Mesendoderm (in vitro differentiated cells): ENCODE measurements around the gene CAMKMT.

Source experiments
- DNase-seq: peaks from one replicate; pipeline ENCODE4 v3.0.0; 2013
- H2AK5ac ChIP-seq: 2 replicates; pipeline ENCODE4 v1.6.1; 2013; ENCODE audit warnings: low read length, inconsistent platforms
- H2BK120ac ChIP-seq: 2 replicates; pipeline ENCODE4 v1.6.1; 2013; ENCODE audit warnings: low read depth, mild to moderate bottlenecking, low read length, moderate library complexity, mixed read lengths
- H2BK15ac ChIP-seq: replicated peaks from 2 replicates; pipeline ENCODE4 v1.6.1; 2013; ENCODE audit warnings: low read depth, mild to moderate bottlenecking, moderate library complexity
- H2BK5ac ChIP-seq: 2 replicates; pipeline ENCODE4 v1.6.1; 2013; ENCODE audit warnings: low read length, inconsistent platforms
- H3K18ac ChIP-seq: 2 replicates; pipeline ENCODE4 v1.6.1; 2013; ENCODE audit warnings: mild to moderate bottlenecking, low read length, mixed read lengths
- H3K23ac ChIP-seq: one replicate; pipeline ENCODE4 v1.6.1; 2013; ENCODE audit warnings: low read length
- H3K27ac ChIP-seq: 2 replicates; pipeline ENCODE4 v1.5.1; 2013; ENCODE audit warnings: low read depth, mild to moderate bottlenecking, inconsistent platforms, low read length, moderate library complexity
- H3K27me3 ChIP-seq: 2 replicates; pipeline ENCODE4 v1.6.1; 2013; ENCODE audit warnings: low read length, control low read depth, mild to moderate bottlenecking, inconsistent platforms; ENCODE audit not compliant: insufficient read depth, poor library complexity
- H3K36me3 ChIP-seq: 2 replicates; pipeline ENCODE4 v1.6.1; 2013; ENCODE audit warnings: low read length, inconsistent platforms; ENCODE audit not compliant: control insufficient read depth, insufficient read depth
- H3K4ac ChIP-seq: one replicate; pipeline ENCODE4 v1.6.1; 2013; ENCODE audit warnings: low read depth, mild to moderate bottlenecking, low read length, moderate library complexity
- H3K4me1 ChIP-seq: 2 replicates; pipeline ENCODE4 v1.6.1; 2013; ENCODE audit warnings: low read depth, low read length, inconsistent platforms; ENCODE audit not compliant: control insufficient read depth
- H3K4me2 ChIP-seq: 2 replicates; pipeline ENCODE4 v1.6.1; 2013; ENCODE audit warnings: low read length
- H3K4me3 ChIP-seq: 2 replicates; pipeline ENCODE4 v1.5.1; 2013; ENCODE audit warnings: mild to moderate bottlenecking, low read length
- H3K56ac ChIP-seq: one replicate; pipeline ENCODE4 v1.6.1; 2013; ENCODE audit warnings: low read length
- H3K79me1 ChIP-seq: 2 replicates; pipeline ENCODE4 v1.6.1; 2013; ENCODE audit warnings: low read length, inconsistent platforms
- H3K79me2 ChIP-seq: 2 replicates; pipeline ENCODE4 v1.6.1; 2013; ENCODE audit warnings: mild to moderate bottlenecking, low read length; ENCODE audit not compliant: control insufficient read depth, insufficient read depth
- H3K9ac ChIP-seq: 2 replicates; pipeline ENCODE4 v1.6.1; 2013; ENCODE audit warnings: low read length, inconsistent platforms
- H4K5ac ChIP-seq: one replicate; pipeline ENCODE4 v1.6.1; 2013; ENCODE audit warnings: low read length
- H4K8ac ChIP-seq: one replicate; pipeline ENCODE4 v1.6.1; 2013; ENCODE audit warnings: low read depth, mild to moderate bottlenecking, control low read depth, low read length, moderate library complexity
- WGBS: extraction: QIAGEN DNeasy Blood & Tissue Kit; methylation state at CpG from one replicate; pipeline ENCODE4 v1.1.7; 2013; ENCODE audit warnings: low lambda C conversion rate, missing lambda C conversion rate; ENCODE audit not compliant: insufficient coverage; ENCODE audit errors: extremely low coverage; 5-methylcytosine and 5-hydroxymethylcytosine counted together

Gene CAMKMT

DNA sequence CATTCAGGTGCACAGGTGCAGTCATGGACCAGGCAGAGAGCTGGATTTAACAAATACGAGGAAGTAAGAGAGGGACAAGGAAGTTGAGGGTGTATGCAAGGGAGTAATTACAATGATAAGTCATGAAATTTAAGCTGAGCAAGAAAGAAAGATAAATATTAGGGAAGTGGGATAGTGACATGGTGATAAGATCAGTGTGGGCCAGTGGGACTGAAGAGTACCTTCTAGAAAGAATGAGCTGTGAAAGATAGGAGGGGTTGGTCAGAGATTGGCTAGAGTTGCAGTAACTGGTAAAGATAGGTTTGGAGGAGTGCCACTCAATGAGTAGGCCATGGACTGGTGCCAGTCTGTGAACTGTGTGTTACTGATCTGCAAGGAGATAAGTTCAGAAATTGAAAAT, 378.9 kb downstream of the CAMKMT start:
- Histone ChIP-seq H3K36me3 (no peaks in the 10 kb centered on the region), H3K23ac (no peak overlapping the region), H3K18ac (no peak overlapping the region), H3K79me1 (no peaks in the 10 kb centered on the region), H3K27ac (no peak overlapping the region), H3K4me2 (no peak overlapping the region), H3K56ac (no peak overlapping the region), H3K4ac (no peak overlapping the region), H2BK15ac (no peak overlapping the region), H3K27me3 (no peaks in the 10 kb centered on the region), H3K4me1 (no peaks in the 10 kb centered on the region), H4K5ac (no peak overlapping the region), H2BK120ac (no peak overlapping the region), H3K79me2 (no peaks in the 10 kb centered on the region), H2AK5ac (no peak overlapping the region), H2BK5ac (no peak overlapping the region), H3K4me3 (no peak overlapping the region), H3K9ac (no peak overlapping the region), H4K8ac (no peak overlapping the region)
- no CpG with 5 or more reads among the region's 1 CpG for WGBS
- no peak for DNase-seq

DNA sequence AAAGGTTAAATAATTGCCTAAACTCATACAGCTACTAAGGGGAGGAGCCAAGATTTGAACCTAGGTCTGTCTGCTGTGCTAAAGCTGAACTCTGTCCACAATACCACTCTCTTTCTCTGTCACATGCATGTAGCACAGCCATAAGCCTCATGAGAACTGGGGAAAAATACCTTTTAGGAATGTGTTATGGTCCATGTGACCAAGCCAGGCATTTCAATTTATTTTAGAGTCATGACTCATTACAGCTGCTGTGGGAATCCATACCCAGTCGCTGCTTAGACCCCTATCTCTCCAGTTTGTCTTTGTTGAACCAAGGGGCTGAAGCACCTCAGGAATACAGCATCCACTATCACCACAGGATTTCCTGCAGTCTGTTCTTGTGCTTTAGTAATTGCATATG, 379.8 kb downstream of the CAMKMT start:
- WGBS, result no CpG with 5 or more reads among the region's 1 CpG
- Histone ChIP-seq H4K5ac (no peak overlapping the region), H3K36me3 (no peaks in the 10 kb centered on the region), H2AK5ac (no peak overlapping the region), H3K79me1 (no peaks in the 10 kb centered on the region), H2BK15ac (no peak overlapping the region), H3K4me3 (no peak overlapping the region), H3K4ac (no peak overlapping the region), H4K8ac (no peak overlapping the region), H3K4me1 (no peaks in the 10 kb centered on the region), H3K27me3 (no peaks in the 10 kb centered on the region), H2BK120ac (no peak overlapping the region), H3K4me2 (no peak overlapping the region), H3K9ac (no peak overlapping the region), H2BK5ac (no peak overlapping the region), H3K18ac (no peak overlapping the region), H3K79me2 (no peaks in the 10 kb centered on the region), H3K56ac (no peak overlapping the region), H3K23ac (no peak overlapping the region), H3K27ac (no peak overlapping the region)
- DNase-seq, result no peak

DNA sequence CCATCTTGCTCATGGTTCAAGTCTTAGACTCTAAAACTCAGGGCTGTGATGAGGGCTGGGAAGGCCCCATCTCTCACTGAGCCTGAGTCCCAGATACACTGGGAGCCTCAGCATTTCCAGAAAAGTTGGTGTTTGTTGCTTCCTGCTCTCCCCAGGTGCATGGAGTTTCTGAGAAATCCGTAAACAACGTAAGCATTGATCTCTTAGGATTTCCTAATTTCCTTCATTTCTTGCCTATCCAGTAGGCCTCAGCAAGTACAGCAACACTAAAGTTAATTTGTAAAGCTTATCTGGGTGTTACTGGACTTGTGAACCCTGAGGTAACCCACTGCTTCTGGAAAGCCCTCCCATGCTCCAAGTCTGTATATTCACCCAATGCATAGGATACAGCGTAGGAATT, 380.3 kb downstream of the CAMKMT start:
- H3K18ac ChIP-seq, result no peak overlapping the region
- WGBS, result no CpG with 5 or more reads among the region's 3 CpGs

GRCh38 chr2:44743473-44743872, 381.7 kb downstream of the CAMKMT start:
- no peak overlapping the region for H3K4ac ChIP-seq
- H4K8ac ChIP-seq, result no peak overlapping the region

More for the DNA sequence above, 380.3 kb downstream of the CAMKMT start:
- no peak overlapping the region for H3K4me2 ChIP-seq
- H3K4me3 ChIP-seq, result no peak overlapping the region
- H4K5ac ChIP-seq, result no peak overlapping the region
- no peak overlapping the region for H4K8ac ChIP-seq
- H2BK5ac ChIP-seq, result no peak overlapping the region
- H3K4me1 ChIP-seq, result no peaks in the 10 kb centered on the region
- no peak overlapping the region for H3K23ac ChIP-seq
- no peak overlapping the region for H2BK120ac ChIP-seq
- no peak overlapping the region for H3K56ac ChIP-seq
- no peak overlapping the region for H3K4ac ChIP-seq
- no peak overlapping the region for H3K27ac ChIP-seq
- no peaks in the 10 kb centered on the region for H3K79me2 ChIP-seq
- H2BK15ac ChIP-seq, result no peak overlapping the region
- no peaks in the 10 kb centered on the region for H3K79me1 ChIP-seq
- no peaks in the 10 kb centered on the region for H3K36me3 ChIP-seq
- DNase-seq, result no peak
- H3K27me3 ChIP-seq, result no peaks in the 10 kb centered on the region
- no peak overlapping the region for H3K9ac ChIP-seq
- H2AK5ac ChIP-seq, result no peak overlapping the region

GRCh38 chr2:44744961-44745892, 383.5 kb downstream of the CAMKMT start:
- Histone ChIP-seq H3K4ac (no peak overlapping the region), H3K79me1 (no peaks in the 10 kb centered on the region), H2BK5ac (no peak overlapping the region), H3K79me2 (no peaks in the 10 kb centered on the region), H3K4me2 (no peak overlapping the region), H3K18ac (no peak overlapping the region), H4K5ac (no peak overlapping the region), H2BK15ac (no peak overlapping the region), H3K36me3 (no peaks in the 10 kb centered on the region), H2AK5ac (no peak overlapping the region), H3K4me1 (no peaks in the 10 kb centered on the region), H3K56ac (no peak overlapping the region), H3K27ac (no peak overlapping the region), H2BK120ac (no peak overlapping the region), H3K9ac (no peak overlapping the region), H3K23ac (no peak overlapping the region), H3K27me3 (no peaks in the 10 kb centered on the region), H4K8ac (no peak overlapping the region), H3K4me3 (no peak overlapping the region)
- no peak for DNase-seq
- WGBS, result no CpG with 5 or more reads among the region's 12 CpGs

More at GRCh38 chr2:44743473-44743872, 381.7 kb downstream of the CAMKMT start:
- no peaks in the 10 kb centered on the region for H3K79me2 ChIP-seq
- no peak overlapping the region for H3K18ac ChIP-seq
- H3K4me2 ChIP-seq, result no peak overlapping the region
- no peaks in the 10 kb centered on the region for H3K79me1 ChIP-seq
- H3K23ac ChIP-seq, result no peak overlapping the region
- no CpG with 5 or more reads among the region's 3 CpGs for whole genome bisulfite sequencing
- no peak overlapping the region for H2BK120ac ChIP-seq
- no peak overlapping the region for H4K5ac ChIP-seq
- no peak overlapping the region for H3K4me3 ChIP-seq
- no peaks in the 10 kb centered on the region for H3K36me3 ChIP-seq
- no peak overlapping the region for H3K9ac ChIP-seq
- H3K27me3 ChIP-seq, result no peaks in the 10 kb centered on the region
- no peak overlapping the region for H2BK5ac ChIP-seq
- no peaks in the 10 kb centered on the region for H3K4me1 ChIP-seq
- H3K56ac ChIP-seq, result no peak overlapping the region
- H2AK5ac ChIP-seq, result no peak overlapping the region
- no peak overlapping the region for H3K27ac ChIP-seq
- DNase-seq, result no peak
- H2BK15ac ChIP-seq, result no peak overlapping the region
